Measurements from ENCODE around the gene MACROD2.

The MACROD2 gene

GRCh38 chr20:14337400-14338171, 342.3 kb downstream of the MACROD2 start, which contains the start of gene FLRT3:
FLRT3 (minus strand) TSS chr20:14337612; CDS start chr20:14327506, 10,106 bp downstream.
- DNase-seq (ENCODE audit: low spot score) = peak; percentile 94

GRCh38 chr20:14341801-14342200, 346.5 kb downstream of the MACROD2 start:
- DNase-seq (ENCODE audit: low spot score) = no peak

GRCh38 chr20:14342918-14343317, 347.6 kb downstream of the MACROD2 start:
- no peak for DNase-seq (ENCODE audit: low spot score)

- no peak for DNase-seq (ENCODE audit: low spot score)
Observed at GRCh38 chr20:14343491-14344065, 348.3 kb downstream of the MACROD2 start.

GRCh38 chr20:14344746-14345145, 349.4 kb downstream of the MACROD2 start:
- DNase-seq (ENCODE audit: low spot score) = peak; percentile 77

- DNase-seq (ENCODE audit: low spot score) = no peak
Observed at GRCh38 chr20:14355791-14356190, 360.5 kb downstream of the MACROD2 start.

GRCh38 chr20:14360416-14360815, 365.1 kb downstream of the MACROD2 start:
- no peak for DNase-seq (ENCODE audit: low spot score)

- no peak for DNase-seq (ENCODE audit: low spot score)
Observed at GRCh38 chr20:14361509-14362345, 366.4 kb downstream of the MACROD2 start.

GRCh38 chr20:14374196-14374595, 378.9 kb downstream of the MACROD2 start:
- no peak for DNase-seq (ENCODE audit: low spot score)

- DNase-seq (ENCODE audit: low spot score) = no peak
Observed at GRCh38 chr20:14375416-14375985, 380.2 kb downstream of the MACROD2 start.

GRCh38 chr20:14378326-14378725, 383.0 kb downstream of the MACROD2 start:
- no peak for DNase-seq (ENCODE audit: low spot score)

- no peak for DNase-seq (ENCODE audit: low spot score)
Observed at GRCh38 chr20:14383335-14383734, 388.0 kb downstream of the MACROD2 start.

- no peak for DNase-seq (ENCODE audit: low spot score)
Observed at GRCh38 chr20:14384416-14385175, 389.3 kb downstream of the MACROD2 start.

GRCh38 chr20:14385176-14385740, 389.9 kb downstream of the MACROD2 start:
- DNase-seq (ENCODE audit: low spot score) = no peak

- no peak for DNase-seq (ENCODE audit: low spot score)
Observed at GRCh38 chr20:14386726-14387125, 391.4 kb downstream of the MACROD2 start.

GRCh38 chr20:14401479-14402138, 406.3 kb downstream of the MACROD2 start:
- no peak for DNase-seq (ENCODE audit: low spot score)

- no peak for DNase-seq (ENCODE audit: low spot score)
Observed at GRCh38 chr20:14404515-14404914, 409.2 kb downstream of the MACROD2 start.

- DNase-seq (ENCODE audit: low spot score) = peak; percentile 40
Observed at GRCh38 chr20:14406495-14406894, 411.2 kb downstream of the MACROD2 start.

- DNase-seq (ENCODE audit: low spot score) = no peak
Observed at GRCh38 chr20:14407336-14407735, 412.0 kb downstream of the MACROD2 start.

GRCh38 chr20:14410869-14411555, 415.7 kb downstream of the MACROD2 start:
- DNase-seq (ENCODE audit: low spot score) = no peak
